SK-N-SH (cell line): ENCODE measurements around the gene PARP9. TPM values are rescaled to one million over a fixed set of nuclear protein-coding genes. Genes with fewer than 3 reads are reported as not detected.

Experiments used
- CTCF ChIA-PET: fragments of 300-600, 350-600 bp; formaldehyde crosslinking; extraction: SDS; loops from one replicate; lab custom pipeline; 2021; lab: Yijun Ruan, JAX
- POLR2A ChIA-PET: fragments of 350-600 bp; sonication (Branson Sonifier 250); formaldehyde crosslinking; extraction: SDS; loops from one replicate; lab custom pipeline; 2020; ENCODE audit warnings: antibody characterized with exemption, inconsistent platforms; lab: Yijun Ruan, JAX
- DNase-seq: peaks from one replicate; pipeline ENCODE4 v3.0.0; 2012
- H2AFZ ChIP-seq: fragments of 200-600 bp; sonication (generic); 2 replicates; pipeline ENCODE4 v1.8.1; 2016; ENCODE audit warnings: antibody characterized with exemption, mild to moderate bottlenecking, low read depth
- H3F3A ChIP-seq: fragments of 200-600 bp; sonication (generic); replicated peaks from 2 replicates; pipeline ENCODE3; 2016; ENCODE audit warnings: antibody characterized with exemption, mild to moderate bottlenecking; ENCODE audit not compliant: insufficient read depth
- H3K27ac ChIP-seq, 2 experiments: fragments of 200-500 bp in 1 of 2; fragments of 200-600 bp in 1 of 2; sonication (Bioruptor generic) in 1 of 2; sonication (generic), shearing (Covaris generic) in 1 of 2; 2 replicates each; pipeline versions ENCODE4 v1.5.1 to v1.6.1; 2014 to 2016; ENCODE audit warnings: low read depth in 2 of 2, inconsistent platforms in 1 of 2, low read length in 1 of 2, mild to moderate bottlenecking in 1 of 2, mixed read lengths in 1 of 2
- H3K27me3 ChIP-seq: fragments of 200-600 bp; sonication (generic), shearing (Covaris generic); 2 replicates; pipeline ENCODE4 v1.6.1; 2016; ENCODE audit warnings: mixed run types; ENCODE audit not compliant: insufficient read depth
- H3K36me3 ChIP-seq, 2 experiments: fragments of 200-500 bp in 1 of 2; fragments of 200-600 bp in 1 of 2; sonication (Bioruptor generic) in 1 of 2; sonication (generic) in 1 of 2; replicated peaks in 1 of 2; 2 replicates each; pipeline versions ENCODE3 to v1.5.1; 2014 to 2016; ENCODE audit warnings: low read length in 1 of 2, mild to moderate bottlenecking in 1 of 2; ENCODE audit not compliant: insufficient read depth in 2 of 2, control insufficient read depth in 1 of 2
- H3K4me1 ChIP-seq, 2 experiments: fragments of 200-500 bp in 1 of 2; fragments of 200-600 bp in 1 of 2; sonication (Bioruptor generic) in 1 of 2; sonication (generic), shearing (Covaris generic) in 1 of 2; 2 replicates each; pipeline versions ENCODE4 v1.5.1 to v1.6.1; 2014 to 2016; ENCODE audit warnings: low read depth in 1 of 2, low read length in 1 of 2, mixed run types in 1 of 2; ENCODE audit not compliant: insufficient read depth in 2 of 2, control insufficient read depth in 1 of 2
- H3K4me2 ChIP-seq: fragments of 200-600 bp; sonication (generic), shearing (Covaris generic); 2 replicates; pipeline ENCODE4 v1.6.1; 2017; ENCODE audit warnings: mixed run types
- H3K4me3 ChIP-seq, 2 experiments: fragments of 200-500 bp in 1 of 2; fragments of 200-600 bp in 1 of 2; sonication (Bioruptor generic) in 1 of 2; sonication (generic), shearing (Covaris generic) in 1 of 2; 2 replicates each; pipeline versions ENCODE4 v1.5.1 to v1.8.1; 2014 to 2016; ENCODE audit warnings: low read depth in 2 of 2, inconsistent platforms in 1 of 2, low read length in 1 of 2, mild to moderate bottlenecking in 1 of 2, mixed read lengths in 1 of 2, moderate library complexity in 1 of 2
- H3K79me2 ChIP-seq: fragments of 200-600 bp; sonication (generic); 2 replicates; pipeline ENCODE4 v1.8.1; 2017; ENCODE audit warnings: mild to moderate bottlenecking; ENCODE audit not compliant: insufficient read depth
- H3K9ac ChIP-seq: fragments of 200-600 bp; sonication (generic); 2 replicates; pipeline ENCODE4 v1.6.1; 2017; ENCODE audit warnings: mixed run types
- H3K9me2 ChIP-seq: fragments of 200-600 bp; sonication (generic); 2 replicates; pipeline ENCODE4 v1.6.1; 2017; ENCODE audit warnings: mixed run types
- H3K9me3 ChIP-seq: fragments of 200-600 bp; sonication (generic); 2 replicates; pipeline ENCODE4 v1.6.1; 2017; ENCODE audit warnings: mixed run types, mild to moderate bottlenecking, moderate library complexity
- H4K20me1 ChIP-seq: fragments of 200-600 bp; sonication (generic); 2 replicates; pipeline ENCODE4 v1.6.1; 2017; ENCODE audit warnings: mild to moderate bottlenecking, mixed run types; ENCODE audit not compliant: insufficient read depth
- ELF1 ChIP-seq: IDR thresholded peaks from 2 replicates; pipeline ENCODE4 v1.4.0; 2012
- FOXJ3 ChIP-seq: sonication (generic); formaldehyde crosslinking; IDR thresholded peaks from 2 replicates; pipeline ENCODE4 v1.5.1; 2020; ENCODE audit warnings: mild to moderate bottlenecking, missing genetic modification reagents
- FOXM1 ChIP-seq: IDR thresholded peaks from 2 replicates; pipeline ENCODE4 v1.4.0; 2012; ENCODE audit warnings: low read depth, mild to moderate bottlenecking
- GABPA ChIP-seq: IDR thresholded peaks from 2 replicates; pipeline ENCODE4 v1.4.0; 2012; ENCODE audit warnings: low read depth, mild to moderate bottlenecking
- GATA2 ChIP-seq: sonication (generic); formaldehyde crosslinking; IDR thresholded peaks from 2 replicates; pipeline ENCODE4 v1.5.0; 2020; ENCODE audit warnings: mild to moderate bottlenecking, missing genetic modification reagents
- JUND ChIP-seq: IDR thresholded peaks from 2 replicates; pipeline ENCODE4 v1.4.0; 2012
- MXI1 ChIP-seq: IDR thresholded peaks from 2 replicates; pipeline ENCODE4 v1.6.1; 2012; ENCODE audit warnings: mild to moderate bottlenecking, low read depth, low read length, improper control_type of control experiment
- NFIC ChIP-seq: IDR thresholded peaks from 2 replicates; pipeline ENCODE4 v1.4.0; 2012; ENCODE audit warnings: borderline replicate concordance
- POLR2AphosphoS5 ChIP-seq: IDR thresholded peaks from 2 replicates; pipeline ENCODE4 v1.6.1; 2012; ENCODE audit warnings: low read depth, low read length
- RCOR1 ChIP-seq: fragments of 150-350 bp; IDR thresholded peaks from 2 replicates; pipeline ENCODE4 v1.6.1; 2017; ENCODE audit warnings: antibody characterized with exemption, low read length
- RFX5 ChIP-seq: IDR thresholded peaks from 2 replicates; pipeline ENCODE4 v1.6.1; 2012; ENCODE audit warnings: mild to moderate bottlenecking, improper control_type of control experiment, low read length
- SMC3 ChIP-seq: IDR thresholded peaks from 2 replicates; pipeline ENCODE4 v1.6.1; 2012; ENCODE audit warnings: low read depth, low read length, improper control_type of control experiment
- TEAD4 ChIP-seq: IDR thresholded peaks from 2 replicates; pipeline ENCODE4 v1.4.0; 2012; ENCODE audit warnings: mild to moderate bottlenecking, borderline replicate concordance; ENCODE audit not compliant: insufficient read depth
- YY1 ChIP-seq: IDR thresholded peaks from 2 replicates; pipeline ENCODE4 v1.4.0; 2012; ENCODE audit warnings: low read depth, mild to moderate bottlenecking
- WGBS: methylation state at CpG from one replicate; pipeline ENCODE4 v1.1.6; 2017; ENCODE audit warnings: low lambda C conversion rate; 5-methylcytosine and 5-hydroxymethylcytosine counted together
- polyA plus RNA-seq, 3 experiments: library from polyadenylated mRNA; depleted of rRNA; stranded (reverse); fragments of >200 nt; gene quantifications; 2 replicates each; pipeline ENCODE4 v1.2.3, GENCODE V29; 2012
- TF ChIP-seq, protein P1 (sequence below): fragments of 150-350 bp; IDR thresholded peaks from 2 replicates; pipeline ENCODE4 v1.6.1; 2017; ENCODE audit warnings: antibody characterized with exemption, low read length, low read depth, borderline replicate concordance
- TF ChIP-seq, protein P2 (sequence below): IDR thresholded peaks from 2 replicates; pipeline ENCODE4 v1.6.1; 2012; ENCODE audit warnings: mild to moderate bottlenecking, low read depth, low read length, moderate library complexity
- TF ChIP-seq, protein P3 (sequence below): IDR thresholded peaks from 2 replicates; pipeline ENCODE4 v1.4.0; 2012; ENCODE audit warnings: low read depth, borderline replicate concordance
- TF ChIP-seq, protein P4 (sequence below): IDR thresholded peaks from 2 replicates; pipeline ENCODE4 v1.4.0; 2012; ENCODE audit warnings: low read depth, borderline replicate concordance
- TF ChIP-seq, protein P5 (sequence below): fragments of 200-600 bp; sonication (generic); IDR thresholded peaks from 2 replicates; pipeline ENCODE4 v1.6.1; 2017; ENCODE audit warnings: antibody characterized with exemption, mild to moderate bottlenecking, moderate library complexity

The PARP9 gene
- polyA plus RNA-seq, 1 of the 3 experiments (the other 2 are of a cell fraction), result 13.5 TPM

- no peak for DNase-seq
- peaks cover 33 to 42% of the 10 kb centered on the region in 2 experiments for H3K36me3 ChIP-seq
- peaks cover 97% of the 10 kb centered on the region for H3K79me2 ChIP-seq
- H4K20me1 ChIP-seq, result peaks cover 53% of the 10 kb centered on the region
- H3K9ac ChIP-seq, result no peak overlapping the region
- H3F3A ChIP-seq, result peaks cover 24% of the 10 kb centered on the region
- no peak for TF ChIP-seq GATA2 (CRISPR knock-in tag)
- no peak for TF ChIP-seq TEAD4
- no peak for TF ChIP-seq SMC3
- TF ChIP-seq, protein P1, sequence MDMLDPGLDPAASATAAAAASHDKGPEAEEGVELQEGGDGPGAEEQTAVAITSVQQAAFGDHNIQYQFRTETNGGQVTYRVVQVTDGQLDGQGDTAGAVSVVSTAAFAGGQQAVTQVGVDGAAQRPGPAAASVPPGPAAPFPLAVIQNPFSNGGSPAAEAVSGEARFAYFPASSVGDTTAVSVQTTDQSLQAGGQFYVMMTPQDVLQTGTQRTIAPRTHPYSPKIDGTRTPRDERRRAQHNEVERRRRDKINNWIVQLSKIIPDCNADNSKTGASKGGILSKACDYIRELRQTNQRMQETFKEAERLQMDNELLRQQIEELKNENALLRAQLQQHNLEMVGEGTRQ, result no peak
- TF ChIP-seq FOXJ3 (CRISPR knock-in tag), result no peak
- no peak for TF ChIP-seq GABPA
- TF ChIP-seq RFX5, result no peak
- TF ChIP-seq ELF1, result no peak
- TF ChIP-seq NFIC, result no peak
- no peak for TF ChIP-seq JUND
- TF ChIP-seq, protein P2, sequence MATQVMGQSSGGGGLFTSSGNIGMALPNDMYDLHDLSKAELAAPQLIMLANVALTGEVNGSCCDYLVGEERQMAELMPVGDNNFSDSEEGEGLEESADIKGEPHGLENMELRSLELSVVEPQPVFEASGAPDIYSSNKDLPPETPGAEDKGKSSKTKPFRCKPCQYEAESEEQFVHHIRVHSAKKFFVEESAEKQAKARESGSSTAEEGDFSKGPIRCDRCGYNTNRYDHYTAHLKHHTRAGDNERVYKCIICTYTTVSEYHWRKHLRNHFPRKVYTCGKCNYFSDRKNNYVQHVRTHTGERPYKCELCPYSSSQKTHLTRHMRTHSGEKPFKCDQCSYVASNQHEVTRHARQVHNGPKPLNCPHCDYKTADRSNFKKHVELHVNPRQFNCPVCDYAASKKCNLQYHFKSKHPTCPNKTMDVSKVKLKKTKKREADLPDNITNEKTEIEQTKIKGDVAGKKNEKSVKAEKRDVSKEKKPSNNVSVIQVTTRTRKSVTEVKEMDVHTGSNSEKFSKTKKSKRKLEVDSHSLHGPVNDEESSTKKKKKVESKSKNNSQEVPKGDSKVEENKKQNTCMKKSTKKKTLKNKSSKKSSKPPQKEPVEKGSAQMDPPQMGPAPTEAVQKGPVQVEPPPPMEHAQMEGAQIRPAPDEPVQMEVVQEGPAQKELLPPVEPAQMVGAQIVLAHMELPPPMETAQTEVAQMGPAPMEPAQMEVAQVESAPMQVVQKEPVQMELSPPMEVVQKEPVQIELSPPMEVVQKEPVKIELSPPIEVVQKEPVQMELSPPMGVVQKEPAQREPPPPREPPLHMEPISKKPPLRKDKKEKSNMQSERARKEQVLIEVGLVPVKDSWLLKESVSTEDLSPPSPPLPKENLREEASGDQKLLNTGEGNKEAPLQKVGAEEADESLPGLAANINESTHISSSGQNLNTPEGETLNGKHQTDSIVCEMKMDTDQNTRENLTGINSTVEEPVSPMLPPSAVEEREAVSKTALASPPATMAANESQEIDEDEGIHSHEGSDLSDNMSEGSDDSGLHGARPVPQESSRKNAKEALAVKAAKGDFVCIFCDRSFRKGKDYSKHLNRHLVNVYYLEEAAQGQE, result no peak
- TF ChIP-seq, protein P3, sequence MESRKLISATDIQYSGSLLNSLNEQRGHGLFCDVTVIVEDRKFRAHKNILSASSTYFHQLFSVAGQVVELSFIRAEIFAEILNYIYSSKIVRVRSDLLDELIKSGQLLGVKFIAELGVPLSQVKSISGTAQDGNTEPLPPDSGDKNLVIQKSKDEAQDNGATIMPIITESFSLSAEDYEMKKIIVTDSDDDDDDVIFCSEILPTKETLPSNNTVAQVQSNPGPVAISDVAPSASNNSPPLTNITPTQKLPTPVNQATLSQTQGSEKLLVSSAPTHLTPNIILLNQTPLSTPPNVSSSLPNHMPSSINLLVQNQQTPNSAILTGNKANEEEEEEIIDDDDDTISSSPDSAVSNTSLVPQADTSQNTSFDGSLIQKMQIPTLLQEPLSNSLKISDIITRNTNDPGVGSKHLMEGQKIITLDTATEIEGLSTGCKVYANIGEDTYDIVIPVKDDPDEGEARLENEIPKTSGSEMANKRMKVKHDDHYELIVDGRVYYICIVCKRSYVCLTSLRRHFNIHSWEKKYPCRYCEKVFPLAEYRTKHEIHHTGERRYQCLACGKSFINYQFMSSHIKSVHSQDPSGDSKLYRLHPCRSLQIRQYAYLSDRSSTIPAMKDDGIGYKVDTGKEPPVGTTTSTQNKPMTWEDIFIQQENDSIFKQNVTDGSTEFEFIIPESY, result no peak
- TF ChIP-seq, protein P4, sequence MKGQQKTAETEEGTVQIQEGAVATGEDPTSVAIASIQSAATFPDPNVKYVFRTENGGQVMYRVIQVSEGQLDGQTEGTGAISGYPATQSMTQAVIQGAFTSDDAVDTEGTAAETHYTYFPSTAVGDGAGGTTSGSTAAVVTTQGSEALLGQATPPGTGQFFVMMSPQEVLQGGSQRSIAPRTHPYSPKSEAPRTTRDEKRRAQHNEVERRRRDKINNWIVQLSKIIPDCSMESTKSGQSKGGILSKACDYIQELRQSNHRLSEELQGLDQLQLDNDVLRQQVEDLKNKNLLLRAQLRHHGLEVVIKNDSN, result no peak
- no peak for TF ChIP-seq FOXM1
- no peak for TF ChIP-seq YY1
- TF ChIP-seq POLR2AphosphoS5, result no peak
- TF ChIP-seq, protein P5, sequence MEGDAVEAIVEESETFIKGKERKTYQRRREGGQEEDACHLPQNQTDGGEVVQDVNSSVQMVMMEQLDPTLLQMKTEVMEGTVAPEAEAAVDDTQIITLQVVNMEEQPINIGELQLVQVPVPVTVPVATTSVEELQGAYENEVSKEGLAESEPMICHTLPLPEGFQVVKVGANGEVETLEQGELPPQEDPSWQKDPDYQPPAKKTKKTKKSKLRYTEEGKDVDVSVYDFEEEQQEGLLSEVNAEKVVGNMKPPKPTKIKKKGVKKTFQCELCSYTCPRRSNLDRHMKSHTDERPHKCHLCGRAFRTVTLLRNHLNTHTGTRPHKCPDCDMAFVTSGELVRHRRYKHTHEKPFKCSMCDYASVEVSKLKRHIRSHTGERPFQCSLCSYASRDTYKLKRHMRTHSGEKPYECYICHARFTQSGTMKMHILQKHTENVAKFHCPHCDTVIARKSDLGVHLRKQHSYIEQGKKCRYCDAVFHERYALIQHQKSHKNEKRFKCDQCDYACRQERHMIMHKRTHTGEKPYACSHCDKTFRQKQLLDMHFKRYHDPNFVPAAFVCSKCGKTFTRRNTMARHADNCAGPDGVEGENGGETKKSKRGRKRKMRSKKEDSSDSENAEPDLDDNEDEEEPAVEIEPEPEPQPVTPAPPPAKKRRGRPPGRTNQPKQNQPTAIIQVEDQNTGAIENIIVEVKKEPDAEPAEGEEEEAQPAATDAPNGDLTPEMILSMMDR, result no peak
- no peak for TF ChIP-seq MXI1
- TF ChIP-seq RCOR1, result no peak
- no peaks in the 10 kb centered on the region for H3K9me3 ChIP-seq
- H3K4me1 ChIP-seq, result no peaks in the 10 kb centered on the region; a peak in 1 of 4 replicates
- no peak overlapping the region for H2AFZ ChIP-seq
- POLR2A ChIA-PET, result no interaction called here
- H3K4me3 ChIP-seq, result no peak overlapping the region
- 100% methylated on average over 2 of the region's 2 CpGs for WGBS
- H3K27me3 ChIP-seq, result no peaks in the 10 kb centered on the region
- CTCF ChIA-PET, result no interaction called here
- peak overlapping the region in 1 of 2 experiments; percentile 60; a peak in 2 of 4 replicates for H3K27ac ChIP-seq
- no peaks in the 10 kb centered on the region for H3K9me2 ChIP-seq
- H3K4me2 ChIP-seq, result no peak overlapping the region
Observed at GRCh38 chr3:122496508-122496907, 67.6 kb downstream of the PARP9 start.
